GM23338 (cell line): ENCODE measurements around the gene ADRB2. TPM values are rescaled to one million over a fixed set of nuclear protein-coding genes. Genes with fewer than 3 reads are reported as not detected.

Experiments
- ATAC-seq: fragments of 200-7000 bp; cut with Tn5 transposase; 3 replicates; pipeline ENCODE4 v1.9.1; 2020
- DNase-seq: peaks from one replicate; pipeline ENCODE4 v3.0.0-alpha.2; 2015; ENCODE audit warnings: low spot score
- H2AFZ ChIP-seq: fragments of 200-600 bp; sonication (generic); 2 replicates; pipeline ENCODE4 v1.8.0; 2016; ENCODE audit warnings: antibody characterized with exemption, mild to moderate bottlenecking, moderate library complexity
- H3F3A ChIP-seq: fragments of 200-600 bp; sonication (generic); replicated peaks from 2 replicates; pipeline ENCODE4 v1.8.0; 2017; ENCODE audit warnings: antibody characterized with exemption, mixed run types, low read depth
- H3K27ac ChIP-seq: fragments of 200-600 bp; sonication (generic); 2 replicates; pipeline ENCODE4 v1.6.1; 2016; ENCODE audit warnings: low read depth
- H3K27me3 ChIP-seq: fragments of 200-600 bp; sonication (generic); 2 replicates; pipeline ENCODE4 v1.8.0; 2016; ENCODE audit warnings: mild to moderate bottlenecking, mixed run types, moderate library complexity; ENCODE audit not compliant: insufficient read depth
- H3K36me3 ChIP-seq: fragments of 200-600 bp; sonication (generic); 2 replicates; pipeline ENCODE4 v1.8.0; 2016; ENCODE audit warnings: mild to moderate bottlenecking; ENCODE audit not compliant: insufficient read depth
- H3K4me1 ChIP-seq: fragments of 200-600 bp; sonication (generic); 2 replicates; pipeline ENCODE4 v1.8.0; 2016; ENCODE audit warnings: mild to moderate bottlenecking, moderate library complexity; ENCODE audit not compliant: insufficient read depth
- H3K4me2 ChIP-seq: fragments of 200-600 bp; sonication (generic); 2 replicates; pipeline ENCODE4 v1.7.1; 2017; ENCODE audit warnings: mixed run types
- H3K4me3 ChIP-seq: fragments of 200-600 bp; sonication (generic); 2 replicates; pipeline ENCODE4 v1.6.1; 2016; ENCODE audit warnings: mixed run types
- H3K79me2 ChIP-seq: fragments of 200-600 bp; sonication (generic); replicated peaks from 2 replicates; pipeline ENCODE4 v1.8.0; 2017; ENCODE audit warnings: mild to moderate bottlenecking; ENCODE audit not compliant: insufficient read depth
- H3K9me2 ChIP-seq: fragments of 200-600 bp; sonication (generic); 2 replicates; pipeline ENCODE4 v1.8.0; 2017; ENCODE audit not compliant: insufficient read depth
- H4K20me1 ChIP-seq: fragments of 200-600 bp; sonication (generic); replicated peaks from 2 replicates; pipeline ENCODE4 v1.8.0; 2017; ENCODE audit warnings: mild to moderate bottlenecking; ENCODE audit not compliant: insufficient read depth
- H3K27ac Mint-ChIP-seq: 2 replicates; pipeline ENCODE4 v1.8.0; 2020; ENCODE audit warnings: inconsistent platforms, mild to moderate bottlenecking, moderate library complexity, mixed read lengths
- H3K27me3 Mint-ChIP-seq: 3 replicates; pipeline ENCODE4 v1.8.0; 2022; ENCODE audit warnings: low read depth, mild to moderate bottlenecking, moderate library complexity, mixed read lengths, inconsistent platforms; ENCODE audit not compliant: insufficient read depth, poor library complexity
- H3K36me3 Mint-ChIP-seq: 3 replicates; pipeline ENCODE4 v1.8.0; 2021; ENCODE audit warnings: low read depth, mild to moderate bottlenecking, inconsistent platforms, moderate library complexity, mixed read lengths
- H3K4me1 Mint-ChIP-seq: 3 replicates; pipeline ENCODE4 v1.8.0; 2020; ENCODE audit warnings: mild to moderate bottlenecking, inconsistent platforms, mixed read lengths
- H3K4me3 Mint-ChIP-seq: 3 replicates; pipeline ENCODE4 v1.8.0; 2021; ENCODE audit warnings: moderate library complexity, mild to moderate bottlenecking, inconsistent platforms, mixed read lengths
- H3K9me3 Mint-ChIP-seq: 3 replicates; pipeline ENCODE4 v1.8.0; 2020; ENCODE audit warnings: moderate library complexity, mild to moderate bottlenecking, inconsistent platforms, mixed read lengths
- CREB1 ChIP-seq: fragments of 250-450 bp; sonication (Bioruptor Pico); IDR thresholded peaks from 2 replicates; pipeline ENCODE4 v1.5.0; 2020; ENCODE audit warnings: low read depth, mild to moderate bottlenecking, moderate library complexity
- EZH2 ChIP-seq: fragments of 200-600 bp; sonication (generic); IDR thresholded peaks from one replicate; pipeline ENCODE4 v1.8.0; 2017; ENCODE audit warnings: antibody characterized with exemption, mild to moderate bottlenecking, low read depth; ENCODE audit not compliant: unreplicated experiment
- EZH2phosphoT487 ChIP-seq: fragments of 200-600 bp; sonication (generic); IDR thresholded peaks from one replicate; pipeline ENCODE4 v1.8.1; 2018; ENCODE audit warnings: antibody characterized with exemption; ENCODE audit not compliant: unreplicated experiment
- JUNB ChIP-seq: IDR thresholded peaks from one replicate; pipeline ENCODE4 v1.6.1; 2016; ENCODE audit warnings: antibody characterized with exemption; ENCODE audit not compliant: unreplicated experiment
- NANOG ChIP-seq: IDR thresholded peaks from 2 replicates; pipeline ENCODE4 v1.6.1; 2016; ENCODE audit warnings: antibody characterized with exemption, borderline replicate concordance
- POLR2AphosphoS5 ChIP-seq: IDR thresholded peaks from 2 replicates; pipeline ENCODE4 v1.6.1; 2016; ENCODE audit warnings: antibody characterized with exemption, low read depth
- REST ChIP-seq: IDR thresholded peaks from one replicate; pipeline ENCODE4 v1.6.1; 2018; ENCODE audit warnings: antibody characterized with exemption; ENCODE audit not compliant: unreplicated experiment
- STAT1 ChIP-seq: IDR thresholded peaks from one replicate; pipeline ENCODE4 v1.6.1; 2016; ENCODE audit warnings: antibody characterized with exemption; ENCODE audit not compliant: unreplicated experiment
- ZNF114 ChIP-seq: fragments of 250-450 bp; sonication (Bioruptor Pico); IDR thresholded peaks from 2 replicates; pipeline ENCODE4 v1.5.0; 2020; ENCODE audit warnings: mild to moderate bottlenecking, moderate library complexity
- ZNF331 ChIP-seq: fragments of 250-450 bp; sonication (Bioruptor Pico); IDR thresholded peaks from 2 replicates; pipeline ENCODE4 v1.5.0; 2020; ENCODE audit warnings: low read depth, mild to moderate bottlenecking, moderate library complexity
- polyA plus RNA-seq: library from polyadenylated mRNA; unstranded; fragments of >200 nt; fragmentation: Nextera tagmentation; extraction: Ambion mirVana; gene quantifications from 2 replicates; pipeline ENCODE4 v1.2.1, GENCODE V29; 2016
- total RNA-seq: library from RNA; depleted of rRNA; stranded (reverse); fragments of >200 nt; shearing (Covaris generic); gene quantifications from 2 replicates; pipeline ENCODE4 v1.2.3, GENCODE V29; 2014
- TF ChIP-seq, protein P1 (sequence below), 2 experiments: fragments of 200-600 bp in 1 of 2; sonication (generic) in 1 of 2; conservative IDR thresholded peaks; 2 replicates each; pipeline versions ENCODE4 v1.5.1 to v1.6.1; 2016 to 2017; ENCODE audit warnings: antibody characterized with exemption in 2 of 2, low read depth in 2 of 2, mild to moderate bottlenecking in 2 of 2, moderate library complexity in 1 of 2

Gene ADRB2
- total and polyA plus RNA-seq, 2 experiments from 2014 or later, result 0.44 to 1.3 TPM

DNA sequence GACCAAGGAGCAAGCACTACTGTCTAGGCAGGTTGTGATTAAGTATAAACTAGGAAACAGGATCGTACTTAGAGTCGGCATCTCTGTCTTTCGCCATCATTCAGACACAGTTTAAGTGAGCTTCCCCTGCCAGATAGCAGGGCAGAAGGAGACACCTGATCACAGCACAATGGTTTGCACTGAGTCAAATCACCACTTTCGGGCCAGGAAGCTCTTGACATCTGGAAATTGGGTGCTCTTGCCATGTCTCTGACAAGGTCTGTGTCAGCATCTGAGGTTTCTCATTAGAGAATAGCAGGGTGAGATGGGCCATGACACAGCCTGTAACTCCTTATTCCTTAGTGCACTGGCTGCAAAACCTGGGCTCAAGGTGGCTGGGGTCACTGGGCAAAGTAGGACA lies 8.3 kb downstream of the ADRB2 start (continued):
- no peak for TF ChIP-seq ZNF114 (CRISPR knock-in tag)
- TF ChIP-seq STAT1, result no peak
- TF ChIP-seq CREB1 (CRISPR knock-in tag), result no peak

- Histone ChIP-seq H3K4me2 (no peak overlapping the region), H3K27ac (no peak overlapping the region), H3F3A (no peaks in the 10 kb centered on the region), H3K27me3 (no peaks in the 10 kb centered on the region), H4K20me1 (no peaks in the 10 kb centered on the region), H2AFZ (no peak overlapping the region), H3K36me3 (no peaks in the 10 kb centered on the region), H3K79me2 (no peaks in the 10 kb centered on the region), H3K9me2 (no peaks in the 10 kb centered on the region), H3K4me3 (no peak overlapping the region), H3K4me1 (peaks cover 4% of the 10 kb centered on the region; the same call in 1 of the 2 replicates)
- Mint-ChIP-seq H3K4me1 (peaks cover 14% of the 10 kb centered on the region), H3K9me3 (no peaks in the 10 kb centered on the region), H3K27me3 (no peaks in the 10 kb centered on the region), H3K27ac (no peak overlapping the region), H3K36me3 (no peaks in the 10 kb centered on the region), H3K4me3 (no peak overlapping the region)
- ATAC-seq (no peak), DNase-seq (no peak)
- TF ChIP-seq JUNB (no peak), POLR2AphosphoS5 (no peak), EZH2 (no peak), CREB1 (CRISPR knock-in tag) (no peak), NANOG (no peak), REST (no peak), ZNF114 (CRISPR knock-in tag) (no peak), EZH2phosphoT487 (no peak), ZNF331 (no peak), STAT1 (no peak)
- TF ChIP-seq, protein P1, sequence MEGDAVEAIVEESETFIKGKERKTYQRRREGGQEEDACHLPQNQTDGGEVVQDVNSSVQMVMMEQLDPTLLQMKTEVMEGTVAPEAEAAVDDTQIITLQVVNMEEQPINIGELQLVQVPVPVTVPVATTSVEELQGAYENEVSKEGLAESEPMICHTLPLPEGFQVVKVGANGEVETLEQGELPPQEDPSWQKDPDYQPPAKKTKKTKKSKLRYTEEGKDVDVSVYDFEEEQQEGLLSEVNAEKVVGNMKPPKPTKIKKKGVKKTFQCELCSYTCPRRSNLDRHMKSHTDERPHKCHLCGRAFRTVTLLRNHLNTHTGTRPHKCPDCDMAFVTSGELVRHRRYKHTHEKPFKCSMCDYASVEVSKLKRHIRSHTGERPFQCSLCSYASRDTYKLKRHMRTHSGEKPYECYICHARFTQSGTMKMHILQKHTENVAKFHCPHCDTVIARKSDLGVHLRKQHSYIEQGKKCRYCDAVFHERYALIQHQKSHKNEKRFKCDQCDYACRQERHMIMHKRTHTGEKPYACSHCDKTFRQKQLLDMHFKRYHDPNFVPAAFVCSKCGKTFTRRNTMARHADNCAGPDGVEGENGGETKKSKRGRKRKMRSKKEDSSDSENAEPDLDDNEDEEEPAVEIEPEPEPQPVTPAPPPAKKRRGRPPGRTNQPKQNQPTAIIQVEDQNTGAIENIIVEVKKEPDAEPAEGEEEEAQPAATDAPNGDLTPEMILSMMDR (conservative IDR thresholded peaks at IDR 0.05; ENCODE audit: low read depth in 2 of 2), result no peak
These were observed 10.2 kb downstream of the ADRB2 start for GRCh38 chr5:148836272-148837250.
